H9 (cell line): ENCODE measurements around the gene CLASP2. TPM values are rescaled to one million over a fixed set of nuclear protein-coding genes. Genes with fewer than 3 reads are reported as not detected.

ENCODE experiments used
- DNase-seq: peaks from one replicate; pipeline ENCODE4 v3.0.0-alpha.2; 2017
- H2AFZ ChIP-seq: one replicate; pipeline ENCODE4 v1.6.1; 2013; ENCODE audit warnings: mild to moderate bottlenecking, low read length, control low read depth, moderate library complexity
- H2AK5ac ChIP-seq: 2 replicates; pipeline ENCODE4 v1.6.1; 2013; ENCODE audit warnings: low read length, control low read depth, mixed read lengths; ENCODE audit not compliant: insufficient read length
- H2BK120ac ChIP-seq: one replicate; pipeline ENCODE4 v1.6.1; 2013; ENCODE audit warnings: low read depth, mild to moderate bottlenecking, low read length, control low read depth, inconsistent platforms; ENCODE audit not compliant: poor library complexity, severe bottlenecking
- H2BK12ac ChIP-seq: 2 replicates; pipeline ENCODE4 v1.6.1; 2013; ENCODE audit warnings: low read length, control low read depth, mixed read lengths, low read depth; ENCODE audit not compliant: insufficient read length
- H2BK15ac ChIP-seq: 2 replicates; pipeline ENCODE4 v1.6.1; 2013; ENCODE audit warnings: low read depth, low read length, control low read depth
- H2BK20ac ChIP-seq: one replicate; pipeline ENCODE4 v1.6.1; 2013; ENCODE audit warnings: low read depth, mild to moderate bottlenecking, low read length, control low read depth, inconsistent platforms; ENCODE audit not compliant: poor library complexity, severe bottlenecking
- H2BK5ac ChIP-seq: 2 replicates; pipeline ENCODE4 v1.6.1; 2013; ENCODE audit warnings: low read length, control low read depth, mixed read lengths; ENCODE audit not compliant: insufficient read length
- H3K14ac ChIP-seq: 2 replicates; pipeline ENCODE4 v1.6.1; 2013; ENCODE audit warnings: low read length, control low read depth; ENCODE audit not compliant: insufficient read depth
- H3K18ac ChIP-seq: 2 replicates; pipeline ENCODE4 v1.6.1; 2013; ENCODE audit warnings: low read depth, mild to moderate bottlenecking, mixed read lengths, low read length, control low read depth; ENCODE audit not compliant: insufficient read length
- H3K23ac ChIP-seq: 2 replicates; pipeline ENCODE4 v1.6.1; 2013; ENCODE audit warnings: low read length, control low read depth, mixed read lengths, low read depth; ENCODE audit not compliant: insufficient read length
- H3K23me2 ChIP-seq: 2 replicates; pipeline ENCODE4 v1.6.1; 2013; ENCODE audit warnings: low read depth, mild to moderate bottlenecking, mixed read lengths, low read length, control low read depth; ENCODE audit not compliant: insufficient read length, poor library complexity, severe bottlenecking
- H3K27ac ChIP-seq: 2 replicates; pipeline ENCODE4 v1.5.1; 2013; ENCODE audit warnings: low read length, control low read depth, mixed read lengths, low read depth; ENCODE audit not compliant: insufficient read length
- H3K27me3 ChIP-seq: 2 replicates; pipeline ENCODE4 v1.6.1; 2013; ENCODE audit warnings: low read length, control low read depth, inconsistent platforms; ENCODE audit not compliant: insufficient read depth
- H3K4ac ChIP-seq: 2 replicates; pipeline ENCODE4 v1.6.1; 2013; ENCODE audit warnings: low read depth, mild to moderate bottlenecking, control low read depth, inconsistent platforms, low read length, moderate library complexity
- H3K4me1 ChIP-seq: 2 replicates; pipeline ENCODE4 v1.6.1; 2013; ENCODE audit warnings: low read length, control low read depth, inconsistent platforms; ENCODE audit not compliant: insufficient read depth
- H3K4me2 ChIP-seq: 2 replicates; pipeline ENCODE4 v1.6.1; 2013; ENCODE audit warnings: low read length, control low read depth, mixed read lengths; ENCODE audit not compliant: insufficient read length, insufficient read depth
- H3K56ac ChIP-seq: 2 replicates; pipeline ENCODE4 v1.6.1; 2013; ENCODE audit warnings: low read depth, mild to moderate bottlenecking, mixed read lengths, low read length, control low read depth; ENCODE audit not compliant: insufficient read length
- H3K79me1 ChIP-seq: 2 replicates; pipeline ENCODE4 v1.6.1; 2013; ENCODE audit warnings: low read depth, mild to moderate bottlenecking, moderate library complexity, low read length, control low read depth, inconsistent platforms; ENCODE audit not compliant: insufficient read depth, poor library complexity, severe bottlenecking
- H3K79me2 ChIP-seq: 2 replicates; pipeline ENCODE4 v1.6.1; 2013; ENCODE audit warnings: low read length, control low read depth, inconsistent platforms; ENCODE audit not compliant: insufficient read depth
- H3K9ac ChIP-seq: 2 replicates; pipeline ENCODE4 v1.6.1; 2013; ENCODE audit warnings: low read length, control low read depth, mixed read lengths; ENCODE audit not compliant: insufficient read length; ENCODE audit errors: extremely low read depth
- H3K9me3 ChIP-seq: one replicate; pipeline ENCODE4 v1.6.1; 2013; ENCODE audit warnings: low read depth, low read length, inconsistent platforms; ENCODE audit not compliant: control insufficient read depth
- H3T11ph ChIP-seq: one replicate; pipeline ENCODE4 v1.6.1; 2013; ENCODE audit warnings: mild to moderate bottlenecking, low read length, control low read depth, inconsistent platforms
- H4K20me1 ChIP-seq: one replicate; pipeline ENCODE4 v1.6.1; 2013; ENCODE audit not compliant: control insufficient read depth, insufficient read length, insufficient read depth
- H4K5ac ChIP-seq: 2 replicates; pipeline ENCODE4 v1.6.1; 2013; ENCODE audit warnings: low read depth, mild to moderate bottlenecking, mixed read lengths, low read length, control low read depth; ENCODE audit not compliant: insufficient read length
- H4K8ac ChIP-seq: replicated peaks from 2 replicates; pipeline ENCODE4 v1.6.1; 2013; ENCODE audit warnings: low read length, control low read depth, mixed read lengths, low read depth; ENCODE audit not compliant: insufficient read length
- H4K91ac ChIP-seq: 2 replicates; pipeline ENCODE4 v1.6.1; 2013; ENCODE audit warnings: low read depth, mild to moderate bottlenecking, moderate library complexity, mixed read lengths, low read length, control low read depth; ENCODE audit not compliant: insufficient read length
- H3K27ac Mint-ChIP-seq, 3 experiments: 2 replicates in 2 of 3; 3 replicates in 1 of 3; pipeline ENCODE4 v1.8.0; 2020 to 2021; ENCODE audit warnings: mixed read lengths in 3 of 3, mild to moderate bottlenecking in 1 of 3, moderate library complexity in 1 of 3
- H3K27me3 Mint-ChIP-seq: 2 replicates; pipeline ENCODE4 v1.8.0; 2021; ENCODE audit warnings: low read depth, mild to moderate bottlenecking, moderate library complexity, mixed read lengths
- H3K36me3 Mint-ChIP-seq, 3 experiments: 2 replicates in 2 of 3; 3 replicates in 1 of 3; pipeline ENCODE4 v1.8.0; 2020 to 2021; ENCODE audit warnings: low read depth in 3 of 3, mixed read lengths in 3 of 3; ENCODE audit not compliant: insufficient read depth in 1 of 3
- H3K4me1 Mint-ChIP-seq, 2 experiments: 2 replicates each; pipeline ENCODE4 v1.8.0; 2020; ENCODE audit warnings: mixed read lengths in 2 of 2
- H3K4me3 Mint-ChIP-seq, 2 experiments: 2 replicates in 1 of 2; 3 replicates in 1 of 2; pipeline ENCODE4 v1.8.0; 2020 to 2021; ENCODE audit warnings: mild to moderate bottlenecking in 2 of 2, mixed read lengths in 2 of 2, moderate library complexity in 1 of 2
- H3K9me3 Mint-ChIP-seq, 2 experiments: 2 replicates in 1 of 2; 3 replicates in 1 of 2; pipeline ENCODE4 v1.8.0; 2020; ENCODE audit warnings: mild to moderate bottlenecking in 2 of 2, mixed read lengths in 2 of 2, moderate library complexity in 1 of 2
- WGBS: extraction: QIAGEN DNeasy Blood & Tissue Kit; methylation state at CpG from one replicate; pipeline ENCODE4 v1.1.7; 2013; ENCODE audit warnings: missing lambda C conversion rate, low lambda C conversion rate, mixed read lengths; ENCODE audit not compliant: insufficient read length; ENCODE audit errors: extremely low coverage; 5-methylcytosine and 5-hydroxymethylcytosine counted together
- total RNA-seq: library from RNA; stranded (reverse); gene quantifications from 2 replicates; pipeline ENCODE4 v1.2.1, GENCODE V29; 2021
- TF ChIP-seq, protein P1 (sequence below): fragments of 200-600 bp; sonication (generic); conservative IDR thresholded peaks from 3 replicates; pipeline ENCODE4 v1.8.0; 2021; ENCODE audit warnings: antibody characterized with exemption, mild to moderate bottlenecking

CLASP2 gene
- total RNA-seq, 1 experiment from 2014 or later, result 60.5 TPM

- WGBS, result no CpG with 5 or more reads among the region's 16 CpGs
- H3K9ac ChIP-seq, result peak overlapping the region; percentile 24
- peaks cover 3% of the 10 kb centered on the region; the same call in 1 of the 2 replicates for H3K4me1 ChIP-seq
- H4K20me1 ChIP-seq, result no peaks in the 10 kb centered on the region
- H3T11ph ChIP-seq, result no peak overlapping the region
- H2BK5ac ChIP-seq, result no peak overlapping the region
- H2BK15ac ChIP-seq, result no peak overlapping the region
- no peak overlapping the region for H3K27ac ChIP-seq
- no peak overlapping the region for H3K14ac ChIP-seq
- H4K5ac ChIP-seq, result no peak overlapping the region
- no peak overlapping the region for H3K56ac ChIP-seq
- Mint-ChIP-seq H3K36me3 (no peaks in the 10 kb centered on the region; a peak in 1 of 7 replicates), H3K9me3 (no peaks in the 10 kb centered on the region), H3K4me3 (peak overlapping the region; percentile 41 to 48), H3K27ac (peak overlapping the region; percentile 45 to 91 (median 88)), H3K4me1 (peaks cover 30 to 32% of the 10 kb centered on the region in 2 experiments), H3K27me3 (no peaks in the 10 kb centered on the region)
- H2BK12ac ChIP-seq, result no peak overlapping the region
- H3K18ac ChIP-seq, result no peak overlapping the region
- H2AK5ac ChIP-seq, result no peak overlapping the region
- peaks cover 6% of the 10 kb centered on the region for H3K23me2 ChIP-seq
- H3K4ac ChIP-seq, result no peak overlapping the region
- H4K8ac ChIP-seq, result no peak overlapping the region
- H3K79me2 ChIP-seq, result no peaks in the 10 kb centered on the region
- no peaks in the 10 kb centered on the region for H3K9me3 ChIP-seq
- no peak overlapping the region for H2AFZ ChIP-seq
- H2BK120ac ChIP-seq, result no peak overlapping the region
- H2BK20ac ChIP-seq, result no peak overlapping the region
- peak; percentile 78 for DNase-seq
- no peaks in the 10 kb centered on the region for H3K27me3 ChIP-seq
- H3K79me1 ChIP-seq, result no peaks in the 10 kb centered on the region
- H4K91ac ChIP-seq, result no peak overlapping the region
- TF ChIP-seq, protein P1, sequence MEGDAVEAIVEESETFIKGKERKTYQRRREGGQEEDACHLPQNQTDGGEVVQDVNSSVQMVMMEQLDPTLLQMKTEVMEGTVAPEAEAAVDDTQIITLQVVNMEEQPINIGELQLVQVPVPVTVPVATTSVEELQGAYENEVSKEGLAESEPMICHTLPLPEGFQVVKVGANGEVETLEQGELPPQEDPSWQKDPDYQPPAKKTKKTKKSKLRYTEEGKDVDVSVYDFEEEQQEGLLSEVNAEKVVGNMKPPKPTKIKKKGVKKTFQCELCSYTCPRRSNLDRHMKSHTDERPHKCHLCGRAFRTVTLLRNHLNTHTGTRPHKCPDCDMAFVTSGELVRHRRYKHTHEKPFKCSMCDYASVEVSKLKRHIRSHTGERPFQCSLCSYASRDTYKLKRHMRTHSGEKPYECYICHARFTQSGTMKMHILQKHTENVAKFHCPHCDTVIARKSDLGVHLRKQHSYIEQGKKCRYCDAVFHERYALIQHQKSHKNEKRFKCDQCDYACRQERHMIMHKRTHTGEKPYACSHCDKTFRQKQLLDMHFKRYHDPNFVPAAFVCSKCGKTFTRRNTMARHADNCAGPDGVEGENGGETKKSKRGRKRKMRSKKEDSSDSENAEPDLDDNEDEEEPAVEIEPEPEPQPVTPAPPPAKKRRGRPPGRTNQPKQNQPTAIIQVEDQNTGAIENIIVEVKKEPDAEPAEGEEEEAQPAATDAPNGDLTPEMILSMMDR, result no peak
- no peak overlapping the region for H3K23ac ChIP-seq
- H3K4me2 ChIP-seq, result peak overlapping the region; percentile 62
Observed at GRCh38 chr3:33658991-33659848, 58.8 kb downstream of the CLASP2 start.
